GM12878 (cell line): ENCODE data around the gene TMED5. TPM values are rescaled to one million over a fixed set of nuclear protein-coding genes. Genes with fewer than 3 reads are reported as not detected.

Experiments used
- ATAC-seq: fragments of 200-7000 bp; cut with Tn5 transposase; 3 replicates; pipeline ENCODE4 v1.9.1; 2020; ENCODE audit warnings: mild to moderate bottlenecking, moderate library complexity
- BruUV-seq: library from RNA; stranded (reverse); fragments of 400-500 nt; replicated peaks from 2 replicates; lab custom pipeline; 2021; lab: Mats Ljungman, UMichigan
- CTCF ChIA-PET: fragments of 300-600 bp; sonication (Branson Sonifier 250); formaldehyde crosslinking; extraction: SDS; loops from one replicate; lab custom pipeline; 2021; ENCODE audit warnings: inconsistent platforms; lab: Yijun Ruan, JAX
- POLR2A ChIA-PET: fragments of 350-600 bp; formaldehyde crosslinking; extraction: SDS; loops from one replicate; lab custom pipeline; 2021; ENCODE audit warnings: inconsistent platforms; lab: Charles Lee
- RAD21 ChIA-PET: fragments of 300-600 bp; sonication (Branson Sonifier 250); formaldehyde crosslinking; loops from one replicate; lab custom pipeline; 2023; ENCODE audit warnings: antibody characterized with exemption; ENCODE audit not compliant: unreplicated experiment; lab: Charles Lee
- SMC1A ChIA-PET: fragments of 300-600 bp; sonication (Branson Sonifier 250); formaldehyde crosslinking; loops from one replicate; lab custom pipeline; 2023; ENCODE audit not compliant: unreplicated experiment, uncharacterized antibody; lab: Charles Lee
- DNase-seq: peaks from one replicate; pipeline ENCODE4 v3.0.0-alpha.2; 2011; ENCODE audit warnings: low read depth, low spot score
- FAIRE-seq: peaks from 3 replicates; lab custom pipeline; 2011; peaks lifted over from hg19 to GRCh38; lab: Jason Lieb, UNC
- H2AFZ ChIP-seq: 2 replicates; pipeline ENCODE4 v1.6.0; 2011; ENCODE audit warnings: low read depth, low read length, control low read depth; ENCODE audit not compliant: control insufficient read depth
- H3K27ac ChIP-seq: 2 replicates; pipeline ENCODE4 v1.5.1; 2011; ENCODE audit warnings: control low read depth; ENCODE audit not compliant: control insufficient read depth, insufficient read depth
- H3K27me3 ChIP-seq, 2 experiments: replicated peaks in 1 of 2; 2 replicates each; pipeline versions ENCODE4 v1.6.0 to v1.6.1; 2011; ENCODE audit warnings: low read length in 1 of 2; ENCODE audit not compliant: control insufficient read depth in 2 of 2, insufficient read depth in 2 of 2
- H3K36me3 ChIP-seq, 2 experiments: 2 replicates each; pipeline ENCODE4 v1.5.1; 2011; ENCODE audit warnings: low read length in 1 of 2; ENCODE audit not compliant: control insufficient read depth in 2 of 2, insufficient read depth in 2 of 2
- H3K4me1 ChIP-seq: 2 replicates; pipeline ENCODE4 v1.6.1; 2011; ENCODE audit warnings: mild to moderate bottlenecking, low read length, moderate library complexity, mixed read lengths; ENCODE audit not compliant: control insufficient read depth, insufficient read depth
- H3K4me2 ChIP-seq: 2 replicates; pipeline ENCODE4 v1.6.0; 2011; ENCODE audit warnings: control low read depth; ENCODE audit not compliant: control insufficient read depth, insufficient read depth
- H3K4me3 ChIP-seq: fragments of 200-600 bp; sonication (generic); 2 replicates; pipeline ENCODE4 v1.5.1; 2016
- H3K79me2 ChIP-seq: 2 replicates; pipeline ENCODE4 v1.6.0; 2011; ENCODE audit warnings: low read length; ENCODE audit not compliant: control insufficient read depth, insufficient read depth
- H3K9ac ChIP-seq: 2 replicates; pipeline ENCODE4 v1.8.0; 2011; ENCODE audit warnings: low read length, control low read depth, mixed read lengths; ENCODE audit not compliant: control insufficient read depth, insufficient read depth
- H3K9me3 ChIP-seq: replicated peaks from 3 replicates; pipeline ENCODE4 v1.5.1; 2011; ENCODE audit warnings: mild to moderate bottlenecking, low read length; ENCODE audit not compliant: control insufficient read depth, insufficient read depth
- H4K20me1 ChIP-seq: 2 replicates; pipeline ENCODE4 v1.6.0; 2011; ENCODE audit not compliant: control insufficient read depth, insufficient read depth
- CBX5 ChIP-seq: sonication (generic); IDR thresholded peaks from 2 replicates; pipeline ENCODE4 v1.6.1; 2016; ENCODE audit warnings: low read depth, moderate library complexity, mild to moderate bottlenecking, inconsistent platforms
- CREM ChIP-seq: IDR thresholded peaks from 2 replicates; pipeline ENCODE4 v1.6.1; 2014; ENCODE audit warnings: antibody characterized with exemption, low read depth
- ESRRA ChIP-seq: IDR thresholded peaks from 2 replicates; pipeline ENCODE4 v1.6.1; 2012; ENCODE audit warnings: mild to moderate bottlenecking, low read length, improper control_type of control experiment
- IKZF1 ChIP-seq: fragments of 450-650 bp; conservative IDR thresholded peaks from 2 replicates; pipeline ENCODE4 v1.6.1; 2017; ENCODE audit warnings: antibody characterized with exemption, mild to moderate bottlenecking
- KLF5 ChIP-seq: fragments of 450-650 bp; IDR thresholded peaks from 2 replicates; pipeline ENCODE4 v1.6.1; 2014; ENCODE audit warnings: mild to moderate bottlenecking; ENCODE audit not compliant: partially characterized antibody
- MTA3 ChIP-seq: IDR thresholded peaks from 2 replicates; pipeline ENCODE4 v1.6.1; 2012; ENCODE audit warnings: low read length, inconsistent platforms, borderline replicate concordance
- RCOR1 ChIP-seq: conservative IDR thresholded peaks from 2 replicates; pipeline ENCODE4 v1.6.1; 2012; ENCODE audit warnings: low read depth, low read length, improper control_type of control experiment
- SREBF2 ChIP-seq: IDR thresholded peaks from 2 replicates; pipeline ENCODE4 v1.6.1; 2012; ENCODE audit warnings: mild to moderate bottlenecking, low read length
- TAF1 ChIP-seq: IDR thresholded peaks from 2 replicates; pipeline ENCODE4 v1.6.1; 2011; ENCODE audit warnings: mild to moderate bottlenecking, low read depth, low read length, borderline replicate concordance
- TARDBP ChIP-seq: IDR thresholded peaks from 2 replicates; pipeline ENCODE4 v1.6.1; 2016; ENCODE audit warnings: borderline replicate concordance
- WRNIP1 ChIP-seq: IDR thresholded peaks from 2 replicates; pipeline ENCODE4 v1.6.1; 2011; ENCODE audit warnings: low read depth, low read length, improper control_type of control experiment, borderline replicate concordance
- WGBS: methylation state at CpG from one replicate; pipeline ENCODE4 v1.1.6; 2016; ENCODE audit warnings: low lambda C conversion rate; ENCODE audit not compliant: insufficient replicate concordance, insufficient coverage; ENCODE audit errors: missing lambda C conversion rate; 5-methylcytosine and 5-hydroxymethylcytosine counted together
- in situ Hi-C: fragments of 300-500 bp; cut with MboI; formaldehyde crosslinking; loops from 9 replicates; pipeline ENCODE4 v1.14.3; 2018; ENCODE audit warnings: mixed read lengths
- intact Hi-C: fragments of 100-400 bp; cut with micrococcal nuclease; formaldehyde crosslinking; loops from one replicate; pipeline ENCODE4 v1.14.2; 2022; ENCODE audit not compliant: unreplicated experiment
- polyA plus RNA-seq, 11 experiments: library from polyadenylated mRNA; depleted of rRNA in 4 of 11; unstranded in 6 of 11; stranded (reverse) in 5 of 11; fragments of >200 nt; fragmentation: Nextera tagmentation in 4 of 11; fragmentation: Illumina TruSeq in 1 of 11; extraction: Ambion mirVana in 4 of 11; extraction: Trizol in 1 of 11; gene quantifications; 1 replicate in 1 of 11; 2 replicates in 10 of 11; pipeline versions ENCODE4 v1.2.1 to v1.2.3, GENCODE V29; 2011 to 2016; ENCODE audit warnings: inconsistent platforms in 2 of 11, missing spikeins in 2 of 11, low read depth in 1 of 11
- total RNA-seq, 4 experiments: library from RNA; depleted of rRNA in 3 of 4; stranded (reverse); fragments of >200 nt in 3 of 4; fragmentation: Illumina TruSeq in 1 of 4; extraction: Trizol in 1 of 4; gene quantifications; 2 replicates each; pipeline versions ENCODE4 v1.2.1 to v1.2.3, GENCODE V29; 2013 to 2021

TMED5 gene
- total and polyA plus RNA-seq, 10 of the 15 experiments (the other 5 are each of a cell fraction or from before 2014, with no cell fraction given) = 18.5 to 80.6 (median 54.0) TPM

DNA sequence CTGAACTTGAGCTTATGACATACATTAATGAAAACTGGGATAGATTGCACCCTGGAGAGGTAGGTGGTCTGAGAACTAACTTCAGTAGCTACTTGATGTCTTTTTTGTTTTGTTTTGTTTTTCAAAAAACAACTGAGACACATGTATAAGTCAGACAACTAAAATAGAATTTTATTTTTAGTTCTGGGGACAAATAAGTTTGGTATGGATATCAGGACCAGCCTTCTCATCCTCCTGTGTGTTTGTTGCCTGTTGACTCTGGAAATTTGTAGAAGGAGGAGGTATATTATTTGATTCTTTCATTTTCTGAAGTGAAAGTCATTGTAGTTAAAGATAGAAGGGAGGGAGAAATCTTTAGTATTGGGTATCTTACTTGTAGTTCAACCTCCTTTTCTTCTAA lies 59.6 kb downstream of the TMED5 start (continued):
- TF ChIP-seq ESRRA (no peak), CBX5 (no peak), CREM (no peak), SREBF2 (no peak), TAF1 (no peak), MTA3 (no peak), KLF5 (no peak)

DNA sequence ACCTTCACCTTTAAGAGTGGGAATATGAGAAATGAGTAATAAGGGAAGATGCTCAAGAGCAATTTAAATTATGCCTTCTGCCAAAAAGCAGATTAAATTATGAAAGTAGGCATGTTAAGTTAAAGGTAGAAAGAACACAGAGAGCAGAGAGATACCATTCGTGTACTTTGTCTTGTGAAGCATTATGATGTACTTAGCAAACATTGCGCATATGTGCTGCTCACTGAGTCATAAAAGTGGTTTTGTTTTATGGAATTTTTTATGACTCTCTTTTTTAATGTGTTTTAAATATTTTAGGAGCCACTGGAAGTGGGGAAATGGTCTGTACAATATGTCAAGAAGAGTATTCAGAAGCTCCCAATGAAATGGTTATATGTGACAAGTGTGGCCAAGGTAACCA lies 65.8 kb downstream of the TMED5 start:
- CTCF ChIA-PET = interaction anchor here (1.3 to 2.1 kb wide), 2 partner anchors 12 to 35 kb away, joined by 3 to 5 read pairs; no protein-coding TSS in a partner anchor
- Histone ChIP-seq H3K4me1 (peaks cover 5% of the 10 kb centered on the region; the same call in 1 of the 2 replicates), H3K27ac (no peak overlapping the region), H4K20me1 (no peaks in the 10 kb centered on the region), H3K79me2 (peaks cover 19% of the 10 kb centered on the region), H3K27me3 (no peaks in the 10 kb centered on the region), H3K9ac (no peak overlapping the region), H3K4me3 (no peak overlapping the region), H3K36me3 (peaks cover 1 to 24% of the 10 kb centered on the region in 2 experiments)
- ATAC-seq (no peak), DNase-seq (no peak), FAIRE-seq (no peak)
- RAD21 ChIA-PET = no interaction called here
- no peak for TF ChIP-seq TARDBP
- TF ChIP-seq WRNIP1 = no peak
- no peak for TF ChIP-seq IKZF1
- TF ChIP-seq KLF5 = no peak
- no peak for TF ChIP-seq RCOR1
- TF ChIP-seq, all 136 proteins: peak for 0
- Histone ChIP-seq H3K4me2 (no peak overlapping the region), H2AFZ (no peak overlapping the region), H3K9me3 (no peaks in the 10 kb centered on the region)
- no TSS peak for BruUV-seq
- SMC1A ChIA-PET = interaction anchor here (1.3 kb wide), 1 partner anchor 21 kb away, joined by 3 read pairs; no protein-coding TSS in a partner anchor
- intact Hi-C loops = no loop called here
- POLR2A ChIA-PET = no interaction called here
- in situ Hi-C loops = no loop called here
- WGBS = 100% methylated on average over 2 of the region's 2 CpGs
